K562 (cell line): ENCODE measurements around the gene AGAP3. TPM values are rescaled to one million over a fixed set of nuclear protein-coding genes. Genes with fewer than 3 reads are reported as not detected.

ENCODE experiments used
- CBX8 ChIP-seq: fragments of 200-600 bp; sonication (generic); IDR thresholded peaks from 2 replicates; pipeline ENCODE4 v1.6.1; 2012; ENCODE audit warnings: borderline replicate concordance, mixed run types, low read depth, mild to moderate bottlenecking, moderate library complexity, mixed read lengths, low read length, control low read depth, inconsistent platforms; ENCODE audit not compliant: poor library complexity, severe bottlenecking; ENCODE audit errors: extremely low read depth
- EHMT2 ChIP-seq: fragments of 450-650 bp; IDR thresholded peaks from 2 replicates; pipeline ENCODE4 v1.6.1; 2018; ENCODE audit warnings: antibody characterized with exemption
- MECOM ChIP-seq: fragments of 250-450 bp; sonication (Bioruptor Pico); IDR thresholded peaks from 2 replicates; pipeline ENCODE4 v1.8.0; 2022; ENCODE audit warnings: inconsistent platforms
- MTA1 ChIP-seq: fragments of 450-650 bp; IDR thresholded peaks from 2 replicates; pipeline ENCODE4 v1.6.1; 2017; ENCODE audit warnings: borderline replicate concordance
- MXI1 ChIP-seq: IDR thresholded peaks from 2 replicates; pipeline ENCODE4 v1.6.1; 2011; ENCODE audit warnings: low read depth, mild to moderate bottlenecking, improper control_type of control experiment, low read length
- NR2C2 ChIP-seq, 2 experiments: fragments of 200-800 bp in 1 of 2; sonication (Bioruptor generic) in 1 of 2; sonication (generic) in 1 of 2; formaldehyde crosslinking in 1 of 2; IDR thresholded peaks; 2 replicates each; pipeline versions ENCODE4 v1.6.1 to v1.8.0; 2016 to 2022; ENCODE audit warnings: mild to moderate bottlenecking in 1 of 2, missing compliant biosample characterization in 1 of 2, missing genetic modification characterization in 1 of 2, missing genetic modification reagents in 1 of 2
- NR4A1 ChIP-seq, 2 experiments: fragments of 250-450 bp in 1 of 2; fragments of 450-650 bp in 1 of 2; sonication (Bioruptor Pico) in 1 of 2; IDR thresholded peaks; 2 replicates each; pipeline versions ENCODE4 v1.4.0 to v1.6.1; 2016 to 2020; ENCODE audit warnings: mild to moderate bottlenecking in 2 of 2, missing compliant biosample characterization in 1 of 2, missing genetic modification characterization in 1 of 2, moderate library complexity in 1 of 2
- PPARD ChIP-seq: fragments of 250-450 bp; sonication (Bioruptor Pico); IDR thresholded peaks from 2 replicates; pipeline ENCODE4 v1.8.0; 2022; ENCODE audit warnings: inconsistent platforms, mild to moderate bottlenecking, moderate library complexity
- PRMT5 ChIP-seq: sonication (generic); formaldehyde crosslinking; IDR thresholded peaks from 2 replicates; pipeline ENCODE4 v1.5.0; 2020; ENCODE audit warnings: missing genetic modification reagents
- RBM15 ChIP-seq: fragments of 200-400 bp; formaldehyde crosslinking; IDR thresholded peaks from 2 replicates; pipeline ENCODE4 v1.6.1; 2018; ENCODE audit warnings: mild to moderate bottlenecking, low read length, moderate library complexity; ENCODE audit not compliant: insufficient read depth
- RBM17 ChIP-seq: fragments of 200-400 bp; formaldehyde crosslinking; IDR thresholded peaks from 2 replicates; pipeline ENCODE4 v1.6.1; 2017; ENCODE audit warnings: low read depth, mild to moderate bottlenecking, low read length, borderline replicate concordance
- SMAD2 ChIP-seq: fragments of 150-350 bp; IDR thresholded peaks from 2 replicates; pipeline ENCODE4 v1.6.1; 2014; ENCODE audit warnings: low read depth, mild to moderate bottlenecking, low read length
- SMARCA4 ChIP-seq: fragments of 450-650 bp; IDR thresholded peaks from 2 replicates; pipeline ENCODE4 v1.6.1; 2016
- SNIP1 ChIP-seq: fragments of 450-650 bp; IDR thresholded peaks from 2 replicates; pipeline ENCODE4 v1.7.1; 2017; ENCODE audit warnings: low read depth, mild to moderate bottlenecking
- ZNF431 ChIP-seq: sonication (generic); formaldehyde crosslinking; IDR thresholded peaks from 2 replicates; pipeline ENCODE4 v1.8.0; 2022; ENCODE audit warnings: mild to moderate bottlenecking, missing genetic modification reagents
- ZNF57 ChIP-seq: fragments of 450-650 bp; formaldehyde crosslinking; IDR thresholded peaks from 2 replicates; pipeline ENCODE4 v1.4.0; 2020; ENCODE audit warnings: mild to moderate bottlenecking, moderate library complexity
- ZNF696 ChIP-seq: fragments of 250-450 bp; sonication (Bioruptor Pico); conservative IDR thresholded peaks from 2 replicates; pipeline ENCODE4 v1.4.0; 2020; ENCODE audit warnings: mild to moderate bottlenecking, moderate library complexity
- ZNF830 ChIP-seq: fragments of 250-450 bp; sonication (Bioruptor Pico); IDR thresholded peaks from 2 replicates; pipeline ENCODE4 v1.5.0; 2021; ENCODE audit warnings: mild to moderate bottlenecking
- polyA plus RNA-seq, 8 experiments: library from polyadenylated mRNA; depleted of rRNA in 4 of 8; stranded (reverse) in 5 of 8; unstranded in 3 of 8; fragments of >200 nt; fragmentation: Nextera tagmentation in 2 of 8; fragmentation: Illumina TruSeq in 1 of 8; extraction: Ambion mirVana in 2 of 8; extraction: Trizol in 1 of 8; gene quantifications; 2 replicates each; pipeline versions ENCODE4 v1.2.1 to v1.2.3, GENCODE V29; 2011 to 2014; ENCODE audit warnings: inconsistent platforms in 1 of 8, missing spikeins in 1 of 8
- total RNA-seq, 7 experiments: library from RNA; depleted of rRNA in 6 of 7; stranded (reverse); fragments of >200 nt in 6 of 7; fragmentation: Illumina TruSeq in 2 of 7; extraction: Trizol in 2 of 7; gene quantifications; 2 replicates each; pipeline versions ENCODE4 v1.2.1 to v1.2.3, GENCODE V29; 2011 to 2021; ENCODE audit warnings: low replicate concordance in 1 of 7
- TF ChIP-seq, protein P1 (sequence below): fragments of 200-800 bp; sonication (Bioruptor generic); IDR thresholded peaks from 2 replicates; pipeline ENCODE4 v1.6.1; 2017; ENCODE audit warnings: missing genetic modification characterization, missing compliant biosample characterization
- TF ChIP-seq, protein P2 (sequence below): fragments of 250-450 bp; sonication (Bioruptor Pico); IDR thresholded peaks from 2 replicates; pipeline ENCODE4 v1.5.0; 2022; ENCODE audit warnings: mild to moderate bottlenecking
- TF ChIP-seq, protein P3 (sequence below): fragments of 250-450 bp; sonication (Bioruptor Pico); IDR thresholded peaks from 2 replicates; pipeline ENCODE4 v1.4.0; 2020; ENCODE audit warnings: borderline replicate concordance
- TF ChIP-seq, protein P4 (sequence below): fragments of 450-650 bp; conservative IDR thresholded peaks from 2 replicates; pipeline ENCODE4 v1.6.1; 2016; ENCODE audit warnings: missing genetic modification characterization, low read depth, mild to moderate bottlenecking, missing compliant biosample characterization, moderate library complexity

The AGAP3 gene
- total and polyA plus RNA-seq, 9 of the 15 experiments (the other 6 are each of a cell fraction or from before 2014, with no cell fraction given): 3.4 to 208 (median 62.2) TPM

DNA sequence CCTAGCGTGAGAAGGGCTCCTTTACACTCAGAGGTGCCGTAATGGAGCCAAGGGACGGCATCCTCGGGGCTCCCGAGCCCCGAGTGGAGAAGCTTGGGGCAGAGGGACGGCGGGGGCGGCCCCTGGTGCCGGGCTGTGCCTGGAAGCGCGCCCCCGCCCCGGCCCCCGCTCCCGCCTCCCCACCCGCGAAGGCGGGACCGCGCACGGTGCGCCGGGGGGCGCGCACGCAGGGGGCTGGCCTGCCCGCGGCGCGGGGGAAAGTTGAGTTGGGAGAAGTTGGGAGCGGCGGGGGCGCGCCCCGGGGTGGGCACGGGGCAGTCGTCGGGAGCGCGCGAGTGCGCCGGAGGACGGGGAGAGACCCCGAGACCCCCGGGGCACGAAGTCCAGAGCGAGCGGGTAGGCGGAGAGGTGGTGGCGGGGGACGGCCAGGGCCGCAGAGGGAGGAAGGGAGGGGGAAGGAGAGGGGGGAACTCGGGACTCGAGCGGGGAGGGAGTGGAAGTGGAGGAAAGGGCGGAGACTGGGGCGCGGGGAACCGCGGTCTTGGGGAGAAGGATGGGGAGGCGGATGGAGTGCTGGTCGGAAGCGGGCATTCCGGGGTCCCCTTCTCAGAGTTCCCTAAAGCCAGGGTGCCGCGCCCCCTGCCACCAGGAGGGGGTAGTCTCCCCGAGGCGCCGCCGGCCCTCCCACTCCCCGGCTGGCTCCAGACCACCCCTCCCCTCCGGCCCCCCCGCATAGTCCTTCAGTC, 26.7 kb upstream of the AGAP3 start, which contains the start of gene SLC4A2 (continued):
- TF ChIP-seq, protein P1, sequence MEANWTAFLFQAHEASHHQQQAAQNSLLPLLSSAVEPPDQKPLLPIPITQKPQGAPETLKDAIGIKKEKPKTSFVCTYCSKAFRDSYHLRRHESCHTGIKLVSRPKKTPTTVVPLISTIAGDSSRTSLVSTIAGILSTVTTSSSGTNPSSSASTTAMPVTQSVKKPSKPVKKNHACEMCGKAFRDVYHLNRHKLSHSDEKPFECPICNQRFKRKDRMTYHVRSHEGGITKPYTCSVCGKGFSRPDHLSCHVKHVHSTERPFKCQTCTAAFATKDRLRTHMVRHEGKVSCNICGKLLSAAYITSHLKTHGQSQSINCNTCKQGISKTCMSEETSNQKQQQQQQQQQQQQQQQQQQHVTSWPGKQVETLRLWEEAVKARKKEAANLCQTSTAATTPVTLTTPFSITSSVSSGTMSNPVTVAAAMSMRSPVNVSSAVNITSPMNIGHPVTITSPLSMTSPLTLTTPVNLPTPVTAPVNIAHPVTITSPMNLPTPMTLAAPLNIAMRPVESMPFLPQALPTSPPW (CRISPR knock-in tag): peak; percentile 99
- no peak for TF ChIP-seq EHMT2
- TF ChIP-seq, protein P2, sequence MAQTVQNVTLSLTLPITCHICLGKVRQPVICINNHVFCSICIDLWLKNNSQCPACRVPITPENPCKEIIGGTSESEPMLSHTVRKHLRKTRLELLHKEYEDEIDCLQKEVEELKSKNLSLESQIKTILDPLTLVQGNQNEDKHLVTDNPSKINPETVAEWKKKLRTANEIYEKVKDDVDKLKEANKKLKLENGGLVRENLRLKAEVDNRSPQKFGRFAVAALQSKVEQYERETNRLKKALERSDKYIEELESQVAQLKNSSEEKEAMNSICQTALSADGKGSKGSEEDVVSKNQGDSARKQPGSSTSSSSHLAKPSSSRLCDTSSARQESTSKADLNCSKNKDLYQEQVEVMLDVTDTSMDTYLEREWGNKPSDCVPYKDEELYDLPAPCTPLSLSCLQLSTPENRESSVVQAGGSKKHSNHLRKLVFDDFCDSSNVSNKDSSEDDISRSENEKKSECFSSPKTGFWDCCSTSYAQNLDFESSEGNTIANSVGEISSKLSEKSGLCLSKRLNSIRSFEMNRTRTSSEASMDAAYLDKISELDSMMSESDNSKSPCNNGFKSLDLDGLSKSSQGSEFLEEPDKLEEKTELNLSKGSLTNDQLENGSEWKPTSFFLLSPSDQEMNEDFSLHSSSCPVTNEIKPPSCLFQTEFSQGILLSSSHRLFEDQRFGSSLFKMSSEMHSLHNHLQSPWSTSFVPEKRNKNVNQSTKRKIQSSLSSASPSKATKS (CRISPR knock-in tag): no peak
- no peak for TF ChIP-seq ZNF830 (CRISPR knock-in tag)
- TF ChIP-seq PPARD: no peak
- no peak for TF ChIP-seq CBX8
- TF ChIP-seq RBM17: no peak
- no peak for TF ChIP-seq SNIP1
- no peak for TF ChIP-seq ZNF57 (CRISPR knock-in tag)
- no peak for TF ChIP-seq MECOM (CRISPR knock-in tag)
- no peak for TF ChIP-seq ZNF696
- no peak for TF ChIP-seq MXI1
- TF ChIP-seq RBM15: no peak
- TF ChIP-seq SMAD2: no peak
- peak; percentile 43; the same call in 1 of the 2 replicates for TF ChIP-seq MTA1
- TF ChIP-seq, protein P3, sequence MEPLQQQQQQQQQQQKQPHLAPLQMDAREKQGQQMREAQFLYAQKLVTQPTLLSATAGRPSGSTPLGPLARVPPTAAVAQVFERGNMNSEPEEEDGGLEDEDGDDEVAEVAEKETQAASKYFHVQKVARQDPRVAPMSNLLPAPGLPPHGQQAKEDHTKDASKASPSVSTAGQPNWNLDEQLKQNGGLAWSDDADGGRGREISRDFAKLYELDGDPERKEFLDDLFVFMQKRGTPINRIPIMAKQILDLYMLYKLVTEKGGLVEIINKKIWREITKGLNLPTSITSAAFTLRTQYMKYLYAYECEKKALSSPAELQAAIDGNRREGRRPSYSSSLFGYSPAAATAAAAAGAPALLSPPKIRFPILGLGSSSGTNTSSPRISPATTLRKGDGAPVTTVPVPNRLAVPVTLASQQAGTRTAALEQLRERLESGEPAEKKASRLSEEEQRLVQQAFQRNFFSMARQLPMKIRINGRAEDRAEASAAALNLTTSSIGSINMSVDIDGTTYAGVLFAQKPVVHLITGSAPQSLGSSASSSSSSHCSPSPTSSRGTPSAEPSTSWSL (CRISPR knock-in tag): no peak
- no peak for TF ChIP-seq ZNF431 (CRISPR knock-in tag)
- no peak for TF ChIP-seq NR2C2 (CRISPR knock-in tag; IDR thresholded peaks at IDR 0.05)
- no peak for TF ChIP-seq NR2C2 (tag; IDR thresholded peaks at IDR 0.05)
- TF ChIP-seq PRMT5: no peak
- TF ChIP-seq, protein P4, sequence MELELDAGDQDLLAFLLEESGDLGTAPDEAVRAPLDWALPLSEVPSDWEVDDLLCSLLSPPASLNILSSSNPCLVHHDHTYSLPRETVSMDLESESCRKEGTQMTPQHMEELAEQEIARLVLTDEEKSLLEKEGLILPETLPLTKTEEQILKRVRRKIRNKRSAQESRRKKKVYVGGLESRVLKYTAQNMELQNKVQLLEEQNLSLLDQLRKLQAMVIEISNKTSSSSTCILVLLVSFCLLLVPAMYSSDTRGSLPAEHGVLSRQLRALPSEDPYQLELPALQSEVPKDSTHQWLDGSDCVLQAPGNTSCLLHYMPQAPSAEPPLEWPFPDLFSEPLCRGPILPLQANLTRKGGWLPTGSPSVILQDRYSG (tag): no peak
- no peak for TF ChIP-seq SMARCA4
- no peak for TF ChIP-seq NR4A1 (CRISPR knock-in tag; IDR thresholded peaks at IDR 0.05)
- peak; percentile 47; the same call in 1 of the 2 replicates for TF ChIP-seq NR4A1 (tag; IDR thresholded peaks at IDR 0.05)
